Fibroblast of gingiva (primary cell): ENCODE data around the gene ISX.
"Not testable (repeated sequence)": the region's sequence is repeated elsewhere in the genome, so short reads cannot be mapped to it uniquely, and the experiment has no call there.

Experiments
- DNase-seq: peaks from one replicate; pipeline ENCODE4 v3.0.0-alpha.2; 2011; ENCODE audit warnings: low read depth

ISX gene

DNA sequence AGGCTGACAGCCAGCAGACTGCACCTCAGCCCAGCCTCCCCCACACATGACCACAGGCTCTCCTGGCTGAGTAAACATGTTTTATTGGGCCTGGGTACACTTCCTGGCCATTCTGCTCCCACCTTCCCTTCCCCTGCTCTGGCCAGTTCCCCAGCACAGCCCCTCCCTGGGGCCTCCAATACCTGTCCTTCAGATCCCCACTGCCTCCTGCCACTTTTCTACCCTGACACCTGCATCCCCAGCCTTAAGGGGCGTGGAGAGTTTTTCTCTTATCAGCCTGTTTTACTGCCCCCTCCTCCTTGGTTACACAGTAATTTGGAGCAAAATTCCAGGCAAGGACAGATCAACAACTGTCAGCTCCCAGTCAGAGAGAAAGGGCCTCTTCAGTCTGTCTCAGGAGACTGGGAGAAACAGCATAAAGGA, at the start of gene ISX:
Gene ISX, plus strand, starts transcription at position 363 of the 423 bp plus-strand sequence. CDS start 930 bp downstream, outside the sequence.
- no peak for DNase-seq

DNA sequence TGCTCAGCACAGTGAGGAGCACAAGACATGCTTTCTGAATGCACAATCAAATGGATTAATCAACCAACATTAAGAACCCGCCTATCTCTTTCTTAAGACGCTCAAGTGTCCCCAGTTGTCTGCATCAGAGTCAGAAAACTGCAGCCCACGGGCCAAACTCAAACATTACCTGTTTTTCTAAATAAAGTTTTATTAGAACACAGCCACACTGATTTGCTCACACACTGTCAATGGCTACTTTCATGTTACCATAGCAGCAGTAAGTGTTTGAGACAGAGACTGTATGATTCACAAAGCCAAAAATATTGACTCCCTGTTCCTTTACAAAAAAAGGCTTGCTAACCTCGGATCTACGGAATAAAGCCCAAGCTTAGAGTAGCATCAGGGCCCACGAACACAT, 49.0 kb upstream of the ISX start:
- DNase-seq, result no peak

DNA sequence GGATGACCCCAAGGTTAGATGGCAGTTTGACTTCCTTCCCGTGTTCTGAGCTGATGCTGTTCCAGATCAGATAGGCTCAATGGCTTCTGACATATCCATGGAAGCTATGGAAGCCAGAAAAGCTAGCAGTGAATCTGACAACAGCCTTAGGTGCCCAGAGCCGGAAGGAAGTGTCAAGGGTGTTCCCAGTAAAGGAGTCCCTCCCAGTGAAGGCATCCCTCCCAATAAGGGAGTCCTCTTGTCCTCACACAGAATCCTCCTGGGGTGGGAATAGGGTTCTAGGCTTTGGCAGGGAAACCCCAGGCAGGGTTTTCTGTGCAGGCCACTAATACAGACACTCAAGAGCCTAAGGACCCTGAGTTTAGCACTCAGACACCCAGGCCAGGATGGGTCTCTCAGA, 47.0 kb upstream of the ISX start:
- no peak for DNase-seq

DNA sequence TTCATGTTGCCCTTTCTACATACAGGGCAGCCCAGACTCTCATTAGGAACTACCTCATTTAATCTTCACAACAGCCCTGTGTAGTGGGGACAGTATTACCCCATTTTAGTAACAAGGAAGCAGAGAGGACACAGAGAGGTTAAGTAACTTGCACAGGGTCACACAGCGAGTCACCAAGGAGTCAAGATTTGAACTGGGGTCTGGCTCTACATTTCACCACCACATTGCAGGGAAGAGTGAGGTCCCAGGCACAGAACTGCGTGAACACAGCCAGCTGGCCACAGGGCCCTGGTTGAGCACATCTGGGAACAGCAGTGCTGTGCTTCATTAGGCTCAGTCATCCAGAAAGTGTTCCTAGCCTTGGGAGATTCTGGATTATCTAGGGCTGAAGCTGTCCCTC, 45.4 kb upstream of the ISX start:
- no peak for DNase-seq

DNA sequence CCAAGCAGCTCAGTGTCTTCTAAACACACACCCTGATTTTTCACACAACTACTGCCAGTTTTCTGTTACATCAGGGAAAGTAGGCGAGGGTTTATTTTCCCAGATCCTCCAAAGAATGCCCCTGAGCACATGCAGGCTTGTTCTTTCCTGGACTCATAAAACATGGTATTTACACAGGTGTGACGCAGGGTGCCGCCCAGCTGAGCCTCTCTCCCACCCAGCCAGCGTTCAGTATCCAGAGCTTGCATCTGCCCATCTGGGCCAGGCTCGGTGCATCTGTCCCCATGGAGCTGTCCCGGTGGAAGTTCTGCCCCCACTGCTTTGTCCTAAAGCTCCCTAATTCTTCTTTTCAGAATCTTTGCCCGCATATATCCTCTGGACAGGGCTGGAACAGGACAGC, 44.8 kb upstream of the ISX start:
- DNase-seq, result no peak

GRCh38 chr22:35022291-35022690, 43.7 kb upstream of the ISX start:
- DNase-seq, result no peak

- DNase-seq, result no peak
Observed at GRCh38 chr22:35023692-35024363, 42.1 kb upstream of the ISX start.

DNA sequence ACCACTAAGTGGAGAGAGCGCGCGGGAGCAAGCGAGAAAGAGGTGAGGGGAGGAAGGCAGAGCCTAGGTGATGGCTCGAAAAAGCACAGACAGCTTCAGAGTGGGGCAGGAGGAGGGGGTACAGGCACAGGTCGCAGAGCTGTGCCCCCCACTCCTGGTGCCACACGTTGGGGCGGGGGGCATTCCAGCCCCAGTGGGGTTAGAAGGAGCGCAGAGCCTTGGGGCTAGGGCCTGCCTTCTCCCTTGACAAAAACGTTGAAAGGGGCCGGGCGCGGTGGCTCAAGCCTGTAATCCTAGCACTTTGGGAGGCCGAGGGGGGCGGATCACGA, 41.6 kb upstream of the ISX start:
- no peak for DNase-seq

GRCh38 chr22:35030112-35030511, 35.8 kb upstream of the ISX start:
- DNase-seq, result not testable (repeated sequence)

GRCh38 chr22:35032571-35032970, 33.4 kb upstream of the ISX start:
- no peak for DNase-seq

- no peak for DNase-seq
Observed at GRCh38 chr22:35033635-35034296, 32.2 kb upstream of the ISX start.

GRCh38 chr22:35034963-35035362, 31.0 kb upstream of the ISX start:
- DNase-seq, result no peak

DNA sequence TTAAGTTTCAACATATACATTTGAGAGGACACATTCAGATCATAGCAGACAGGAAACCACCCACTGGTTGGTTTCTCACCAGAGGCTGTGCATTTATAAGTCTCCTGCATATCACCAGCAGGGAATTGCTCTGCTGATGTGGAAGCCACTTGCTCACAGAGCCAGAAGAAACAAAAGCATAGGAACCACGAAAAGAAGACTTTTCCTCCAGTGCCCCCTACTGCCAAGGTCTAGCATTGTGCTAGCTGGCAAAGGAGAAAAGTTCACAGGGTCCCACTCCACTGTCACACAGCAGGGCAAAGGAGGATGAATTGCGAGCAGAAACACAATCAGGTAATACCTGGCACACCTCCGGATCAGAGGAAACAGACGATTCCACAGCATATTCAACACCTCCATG, 28.9 kb upstream of the ISX start:
- no peak for DNase-seq

DNA sequence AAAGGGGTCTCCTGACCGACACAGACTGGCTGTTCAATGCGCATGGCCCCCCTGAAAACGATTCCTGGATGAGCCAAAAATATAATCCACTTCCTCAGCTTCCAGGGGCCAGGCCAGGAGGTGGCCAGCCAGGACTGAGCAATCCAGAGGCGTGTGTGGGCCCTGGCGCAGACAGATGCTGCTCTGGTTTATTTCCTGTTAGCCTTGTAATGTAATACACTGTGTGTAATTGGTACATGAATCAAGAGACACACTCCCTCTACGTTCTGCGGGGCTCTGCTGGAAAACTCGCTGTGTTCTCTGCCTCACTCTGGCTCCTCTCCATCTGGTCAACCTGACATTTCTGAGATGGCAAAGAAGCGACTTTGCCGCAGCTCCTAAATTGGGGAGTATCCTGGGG, 26.3 kb upstream of the ISX start:
- DNase-seq, result no peak

GRCh38 chr22:35043252-35043933, 22.6 kb upstream of the ISX start:
- DNase-seq, result no peak

DNA sequence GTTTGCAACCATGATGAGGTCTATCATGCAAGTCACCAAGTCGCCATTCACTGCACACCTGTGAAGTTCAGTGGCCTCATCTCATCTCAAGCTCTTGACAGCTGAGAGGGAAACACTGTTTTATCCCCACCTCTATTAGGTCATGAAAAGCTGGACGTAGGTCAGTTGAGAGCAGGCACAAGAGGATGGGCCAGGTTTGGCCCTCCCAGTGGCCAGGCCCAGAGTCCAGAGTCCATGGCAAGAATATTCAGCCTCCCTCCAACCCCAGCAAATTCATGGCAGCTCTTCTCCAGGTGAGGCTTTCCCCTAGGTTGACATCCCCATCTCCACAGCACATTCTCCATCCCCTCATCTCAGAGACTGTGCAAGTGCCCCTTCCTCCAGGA, 22.0 kb upstream of the ISX start:
- no peak for DNase-seq

- DNase-seq, result no peak
Observed at GRCh38 chr22:35044607-35045390, 21.2 kb upstream of the ISX start.

DNA sequence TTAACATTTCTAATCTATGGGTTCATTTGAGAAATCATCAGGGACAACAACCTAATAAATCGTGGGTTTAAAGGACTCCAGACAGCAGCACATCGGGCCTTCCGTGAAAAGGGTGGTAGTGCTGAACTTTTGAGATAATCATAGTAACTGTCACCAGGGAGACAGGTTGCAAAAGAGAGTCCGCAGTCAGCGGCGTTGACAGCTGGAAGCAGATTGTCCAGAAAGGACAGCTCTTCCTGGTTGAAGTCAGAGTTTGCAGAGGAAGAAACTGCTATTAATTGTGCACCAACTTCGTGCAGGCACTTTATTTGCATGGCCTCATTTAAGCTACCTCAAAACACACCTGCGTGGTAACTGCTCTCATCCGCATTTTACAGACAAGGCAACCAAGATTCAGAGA, 20.5 kb upstream of the ISX start:
- DNase-seq, result no peak

DNA sequence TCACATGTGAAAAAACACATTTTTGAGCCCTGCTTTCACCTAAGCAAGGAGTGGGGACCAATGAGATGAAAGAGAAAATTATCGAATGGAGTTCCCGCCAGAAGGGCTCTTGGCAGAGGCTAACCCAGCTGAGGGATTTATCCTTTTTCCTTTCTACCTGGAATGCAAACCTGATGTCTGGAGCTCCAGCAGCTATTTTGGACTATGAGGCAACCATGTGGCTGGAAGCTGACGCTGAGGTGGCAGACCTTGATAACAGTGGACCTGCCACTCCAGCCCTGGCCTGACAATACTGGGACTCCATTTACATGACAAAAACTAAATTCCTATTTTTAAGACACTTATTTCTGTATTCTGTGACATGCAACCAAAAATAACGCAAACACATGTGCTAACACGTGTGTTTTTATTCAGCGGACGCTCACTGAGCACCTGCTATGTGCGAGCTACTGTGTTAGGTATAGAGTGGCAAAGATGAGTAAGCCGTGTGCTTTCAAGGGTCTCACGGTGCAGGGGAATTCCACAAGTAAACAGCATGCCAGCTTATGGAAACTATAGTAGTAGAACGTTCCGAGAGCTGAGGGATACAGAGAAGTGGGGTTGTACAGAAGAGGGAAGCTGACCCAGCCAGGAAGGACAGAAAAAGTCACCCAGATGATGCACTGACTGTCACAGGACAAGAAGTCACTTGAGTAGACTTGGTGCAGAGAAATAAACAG, 19.1 kb upstream of the ISX start:
- no peak for DNase-seq

GRCh38 chr22:35050038-35050437, 15.9 kb upstream of the ISX start:
- DNase-seq, result not testable (repeated sequence)

GRCh38 chr22:35051013-35051535, 14.9 kb upstream of the ISX start:
- DNase-seq, result no peak

- DNase-seq, result no peak
Observed at GRCh38 chr22:35051791-35052190, 14.2 kb upstream of the ISX start.
